Epidermal melanocyte (primary cell): Measurements from ENCODE around the gene APOC3.
"Not testable (repeated sequence)": the region's sequence is repeated elsewhere in the genome, so short reads cannot be mapped to it uniquely, and the experiment has no call there.

Source experiments
- DNase-seq: peaks from one replicate; pipeline ENCODE4 v3.0.0; 2011; ENCODE audit warnings: low spot score; ENCODE audit not compliant: insufficient read length

The APOC3 gene

GRCh38 chr11:116830184-116830912 is 641 bp downstream of the APOC3 start:
- DNase-seq, result no peak

GRCh38 chr11:116831790-116832349 is 2.2 kb downstream of the APOC3 start:
- DNase-seq, result no peak

GRCh38 chr11:116832350-116833290 is 2.9 kb downstream of the APOC3 start:
- no peak for DNase-seq

GRCh38 chr11:116833491-116833815 is 3.7 kb downstream of the APOC3 start:
- no peak for DNase-seq

- no peak for DNase-seq
Observed at GRCh38 chr11:116833816-116834534, 4.3 kb downstream of the APOC3 start.

- not testable (repeated sequence) for DNase-seq
Observed at GRCh38 chr11:116834535-116835041, 4.9 kb downstream of the APOC3 start.

GRCh38 chr11:116835042-116835772 is 5.5 kb downstream of the APOC3 start:
- no peak for DNase-seq

- peak; percentile 65 for DNase-seq
Observed at GRCh38 chr11:116835791-116836631, 6.3 kb downstream of the APOC3 start.

GRCh38 chr11:116836632-116836991 is 6.9 kb downstream of the APOC3 start:
- DNase-seq, result no peak

- no peak for DNase-seq
Observed at GRCh38 chr11:116837231-116838091, 7.8 kb downstream of the APOC3 start, which contains the start of gene APOA1. TSS of gene APOA1 (minus strand) at chr11:116837622. CDS start at chr11:116837387, 235 bp downstream.

- no peak for DNase-seq
Observed at GRCh38 chr11:116838321-116839084, 8.8 kb downstream of the APOC3 start.

GRCh38 chr11:116840224-116840745 is 10.6 kb downstream of the APOC3 start:
- no peak for DNase-seq

GRCh38 chr11:116840746-116841296 is 11.1 kb downstream of the APOC3 start:
- no peak for DNase-seq

- DNase-seq, result no peak
Observed at GRCh38 chr11:116842117-116842516, 12.4 kb downstream of the APOC3 start.

- no peak for DNase-seq
Observed at GRCh38 chr11:116842909-116843308, 13.2 kb downstream of the APOC3 start.

GRCh38 chr11:116843661-116844060 is 14.0 kb downstream of the APOC3 start:
- DNase-seq, result no peak

- DNase-seq, result no peak
Observed at GRCh38 chr11:116844722-116845121, 15.0 kb downstream of the APOC3 start.
